Mesenchymal stem cell (in vitro differentiated cells and primary cell): ENCODE measurements around the gene HAUS5.

ENCODE experiments used
- DNase-seq: peaks from one replicate; pipeline ENCODE4 v3.0.0-alpha.2; 2013
- H2AFZ ChIP-seq: one replicate; pipeline ENCODE4 v1.6.1; 2013; ENCODE audit warnings: low read depth, mild to moderate bottlenecking, control low read depth, inconsistent platforms, low read length, moderate library complexity
- H2AK5ac ChIP-seq: 2 replicates; pipeline ENCODE4 v1.6.1; 2013; ENCODE audit warnings: low read length, moderate library complexity, mild to moderate bottlenecking, inconsistent platforms; ENCODE audit not compliant: severe bottlenecking
- H2BK120ac ChIP-seq: one replicate; pipeline ENCODE4 v1.6.1; 2013; ENCODE audit warnings: low read depth, mild to moderate bottlenecking, inconsistent platforms, low read length, moderate library complexity
- H2BK12ac ChIP-seq, 2 experiments: one replicate each; pipeline ENCODE4 v1.6.1; 2013; ENCODE audit warnings: inconsistent platforms in 2 of 2, low read length in 2 of 2, mild to moderate bottlenecking in 2 of 2, moderate library complexity in 2 of 2, control low read depth in 1 of 2
- H2BK15ac ChIP-seq: one replicate; pipeline ENCODE4 v1.6.1; 2013; ENCODE audit warnings: mild to moderate bottlenecking, low read depth, inconsistent platforms; ENCODE audit not compliant: poor library complexity, severe bottlenecking
- H2BK5ac ChIP-seq: 2 replicates; pipeline ENCODE4 v1.6.1; 2013; ENCODE audit warnings: low read depth, mild to moderate bottlenecking, low read length, control low read depth, inconsistent platforms; ENCODE audit not compliant: poor library complexity, severe bottlenecking
- H3K14ac ChIP-seq, 2 experiments: one replicate each; pipeline ENCODE4 v1.6.1; 2013; ENCODE audit warnings: inconsistent platforms in 2 of 2, low read length in 2 of 2, control low read depth in 1 of 2, mild to moderate bottlenecking in 1 of 2, moderate library complexity in 1 of 2
- H3K18ac ChIP-seq, 2 experiments: one replicate each; pipeline ENCODE4 v1.6.1; 2013; ENCODE audit warnings: inconsistent platforms in 2 of 2, low read length in 2 of 2, control low read depth in 1 of 2, low read depth in 1 of 2, mild to moderate bottlenecking in 1 of 2
- H3K23ac ChIP-seq, 2 experiments: one replicate each; pipeline ENCODE4 v1.6.1; 2013; ENCODE audit warnings: inconsistent platforms in 2 of 2, low read length in 2 of 2, mild to moderate bottlenecking in 2 of 2, moderate library complexity in 2 of 2, control low read depth in 1 of 2
- H3K27ac ChIP-seq: 2 replicates; pipeline ENCODE4 v1.5.1; 2013; ENCODE audit warnings: mild to moderate bottlenecking, moderate library complexity, low read length, control low read depth, inconsistent platforms; ENCODE audit not compliant: poor library complexity, severe bottlenecking
- H3K27me3 ChIP-seq, 2 experiments: 2 replicates each; pipeline versions ENCODE4 v1.6.1 to v1.7.0; 2013; ENCODE audit warnings: low read length in 2 of 2, mild to moderate bottlenecking in 2 of 2, moderate library complexity in 2 of 2, control low read depth in 1 of 2, inconsistent platforms in 1 of 2; ENCODE audit not compliant: control insufficient read depth in 1 of 2, insufficient read depth in 1 of 2
- H3K36me3 ChIP-seq, 2 experiments: 2 replicates each; pipeline versions ENCODE4 v1.6.1 to v1.7.0; 2013; ENCODE audit warnings: low read length in 2 of 2, control low read depth in 1 of 2, inconsistent platforms in 1 of 2, low read depth in 1 of 2, mild to moderate bottlenecking in 1 of 2; ENCODE audit not compliant: insufficient read depth in 2 of 2, control insufficient read depth in 1 of 2
- H3K4ac ChIP-seq, 2 experiments: one replicate each; pipeline ENCODE4 v1.6.1; 2013; ENCODE audit warnings: inconsistent platforms in 2 of 2, low read length in 2 of 2, mild to moderate bottlenecking in 2 of 2, moderate library complexity in 2 of 2, control low read depth in 1 of 2, low read depth in 1 of 2
- H3K4me1 ChIP-seq: 2 replicates; pipeline ENCODE4 v1.6.1; 2013; ENCODE audit warnings: low read depth, low read length, control low read depth; ENCODE audit not compliant: control insufficient read depth, insufficient read depth
- H3K4me2 ChIP-seq: 2 replicates; pipeline ENCODE4 v1.6.1; 2013; ENCODE audit warnings: low read length, mild to moderate bottlenecking, inconsistent platforms; ENCODE audit not compliant: poor library complexity, severe bottlenecking
- H3K4me3 ChIP-seq, 2 experiments: 2 replicates each; pipeline versions ENCODE4 v1.5.1 to v1.7.0; 2013; ENCODE audit warnings: low read length in 2 of 2, mild to moderate bottlenecking in 2 of 2, control low read depth in 1 of 2, low read depth in 1 of 2; ENCODE audit not compliant: insufficient read depth in 1 of 2
- H3K79me1 ChIP-seq: replicated peaks from 2 replicates; pipeline ENCODE4 v1.6.1; 2013; ENCODE audit warnings: mild to moderate bottlenecking, control low read depth, low read length, inconsistent platforms; ENCODE audit not compliant: poor library complexity, severe bottlenecking
- H3K9ac ChIP-seq: 2 replicates; pipeline ENCODE4 v1.7.0; 2013; ENCODE audit warnings: mild to moderate bottlenecking, low read length, moderate library complexity
- H3K9me3 ChIP-seq: 2 replicates; pipeline ENCODE4 v1.7.0; 2013; ENCODE audit warnings: mild to moderate bottlenecking, low read length; ENCODE audit not compliant: control insufficient read depth
- H4K8ac ChIP-seq: one replicate; pipeline ENCODE4 v1.6.1; 2013; ENCODE audit warnings: inconsistent platforms, mild to moderate bottlenecking, low read length, moderate library complexity
- H4K91ac ChIP-seq: one replicate; pipeline ENCODE4 v1.6.1; 2013; ENCODE audit warnings: mild to moderate bottlenecking, low read length, inconsistent platforms
- WGBS: methylation state at CpG from one replicate; pipeline ENCODE4 v1.1.7; 2013; ENCODE audit warnings: mixed read lengths; 5-methylcytosine and 5-hydroxymethylcytosine counted together

HAUS5 gene

GRCh38 chr19:35577918-35578317, 34.6 kb upstream of the HAUS5 start:
- H3K4me2 ChIP-seq = no peak overlapping the region
- no peaks in the 10 kb centered on the region for H3K4me1 ChIP-seq
- no CpG with 5 or more reads among the region's 1 CpG for WGBS
- H3K4ac ChIP-seq = no peak overlapping the region
- no peak overlapping the region for H3K4me3 ChIP-seq
- H3K18ac ChIP-seq = no peak overlapping the region
- peaks cover 0 to 11% of the 10 kb centered on the region in 2 experiments for H3K27me3 ChIP-seq
- no peak overlapping the region for H2BK120ac ChIP-seq
- H4K8ac ChIP-seq = no peak overlapping the region
- no peak overlapping the region for H3K23ac ChIP-seq
- no peak overlapping the region for H2AFZ ChIP-seq
- DNase-seq = no peak
- no peaks in the 10 kb centered on the region for H3K36me3 ChIP-seq
- H2BK12ac ChIP-seq = no peak overlapping the region
- no peak overlapping the region for H3K27ac ChIP-seq
- H2BK5ac ChIP-seq = no peak overlapping the region
- H2BK15ac ChIP-seq = no peak overlapping the region
- no peak overlapping the region for H3K9ac ChIP-seq
- H2AK5ac ChIP-seq = no peak overlapping the region
- H3K14ac ChIP-seq = no peak overlapping the region
- peaks cover 14% of the 10 kb centered on the region for H3K9me3 ChIP-seq
- no peaks in the 10 kb centered on the region for H3K79me1 ChIP-seq
- no peak overlapping the region for H4K91ac ChIP-seq

DNA sequence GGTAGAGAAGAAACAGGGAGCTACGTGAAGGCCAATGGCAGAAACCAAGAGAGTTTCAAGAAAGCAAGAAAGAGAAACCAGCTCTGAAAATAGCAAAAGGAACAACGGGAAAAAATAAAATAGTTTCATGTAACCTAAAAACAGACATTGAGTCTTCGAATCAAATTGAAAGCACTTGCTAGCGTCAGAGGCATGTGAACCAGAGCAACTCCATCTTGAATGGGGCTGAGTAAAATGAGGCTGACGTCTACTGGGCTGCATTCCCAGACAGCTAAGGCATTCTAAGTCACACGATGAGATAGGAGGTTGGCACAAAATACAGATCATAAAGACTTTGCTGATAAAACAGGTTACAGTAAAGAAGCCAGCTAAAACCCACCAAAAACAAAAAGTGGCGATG, 33.8 kb upstream of the HAUS5 start:
- no peak overlapping the region for H2BK120ac ChIP-seq
- H3K4me3 ChIP-seq = no peak overlapping the region
- no peak overlapping the region for H3K14ac ChIP-seq
- no peaks in the 10 kb centered on the region for H3K4me1 ChIP-seq
- H3K27me3 ChIP-seq = peaks cover 0 to 7% of the 10 kb centered on the region in 2 experiments
- H3K23ac ChIP-seq = no peak overlapping the region
- H2BK12ac ChIP-seq = no peak overlapping the region
- H3K36me3 ChIP-seq = no peaks in the 10 kb centered on the region
- H3K27ac ChIP-seq = no peak overlapping the region
- WGBS = 78% methylated on average over 7 of the region's 7 CpGs
- H3K79me1 ChIP-seq = no peaks in the 10 kb centered on the region
- H2BK15ac ChIP-seq = no peak overlapping the region
- peaks cover 14% of the 10 kb centered on the region for H3K9me3 ChIP-seq
- H3K4me2 ChIP-seq = no peak overlapping the region
- H4K8ac ChIP-seq = no peak overlapping the region
- no peak overlapping the region for H4K91ac ChIP-seq
- no peak overlapping the region for H2AK5ac ChIP-seq
- no peak overlapping the region for H2BK5ac ChIP-seq
- no peak for DNase-seq
- no peak overlapping the region for H3K4ac ChIP-seq
- no peak overlapping the region for H2AFZ ChIP-seq
- no peak overlapping the region for H3K9ac ChIP-seq
- H3K18ac ChIP-seq = no peak overlapping the region

- WGBS = 83% methylated on average over 1 of the region's 1 CpG
These were observed 29.8 kb upstream of the HAUS5 start for GRCh38 chr19:35582760-35583159.

DNA sequence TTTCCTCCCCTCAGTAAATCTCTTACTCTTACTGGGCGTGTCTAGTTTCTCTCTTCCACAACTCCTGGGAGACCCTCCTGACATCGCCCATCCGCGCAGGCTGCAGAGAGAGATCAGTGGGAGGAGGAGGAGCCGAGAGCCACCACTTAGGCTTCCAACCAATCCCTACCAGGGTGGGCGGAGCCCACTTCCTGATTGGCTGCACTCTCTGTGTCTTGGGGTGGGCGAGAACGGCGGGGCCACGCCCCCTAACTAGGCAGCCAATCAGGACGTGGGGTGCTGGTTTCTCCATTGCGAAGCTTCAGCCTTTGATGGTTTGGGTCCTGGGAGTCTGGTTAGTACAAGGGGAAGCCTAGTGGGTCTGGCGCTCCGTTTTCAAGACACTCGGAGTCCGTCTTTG, 26.7 kb upstream of the HAUS5 start, which contains the start of gene PMIS2:
Gene PMIS2, plus strand, starts transcription at position 326 of the 400 bp plus-strand sequence. CDS start 87 bp downstream, outside the sequence.
- no peak for DNase-seq
- Histone ChIP-seq H4K91ac (no peak within 1 kb of the TSS), H3K79me1 (no peaks in the 10 kb centered on the region), H2BK12ac (no peak within 1 kb of the TSS), H4K8ac (no peak within 1 kb of the TSS), H3K23ac (no peak within 1 kb of the TSS), H3K9me3 (no peaks in the 10 kb centered on the region), H3K4me3 (no peak within 1 kb of the TSS), H3K36me3 (no peaks in the 10 kb centered on the region), H3K14ac (no peak within 1 kb of the TSS), H3K4me2 (no peak within 1 kb of the TSS), H3K4ac (no peak within 1 kb of the TSS), H3K4me1 (no peaks in the 10 kb centered on the region), H2BK5ac (no peak within 1 kb of the TSS), H2AK5ac (no peak within 1 kb of the TSS), H3K27ac (no peak within 1 kb of the TSS), H2AFZ (no peak within 1 kb of the TSS), H3K27me3 (peaks cover 12 to 53% of the 10 kb centered on the region in 2 experiments), H3K9ac (no peak within 1 kb of the TSS), H2BK15ac (no peak within 1 kb of the TSS), H3K18ac (no peak within 1 kb of the TSS), H2BK120ac (no peak within 1 kb of the TSS)
- 55% methylated on average over 13 of the region's 16 CpGs for WGBS

More at GRCh38 chr19:35582760-35583159, 29.8 kb upstream of the HAUS5 start:
- Histone ChIP-seq H4K91ac (no peak overlapping the region), H3K27ac (no peak overlapping the region), H4K8ac (no peak overlapping the region), H2BK15ac (no peak overlapping the region), H3K14ac (no peak overlapping the region), H3K9ac (no peak overlapping the region), H2BK120ac (no peak overlapping the region), H2AK5ac (no peak overlapping the region), H3K27me3 (peaks cover 12 to 36% of the 10 kb centered on the region in 2 experiments), H3K36me3 (no peaks in the 10 kb centered on the region), H3K4me3 (no peak overlapping the region), H3K4ac (no peak overlapping the region), H2AFZ (no peak overlapping the region), H2BK5ac (no peak overlapping the region), H2BK12ac (no peak overlapping the region), H3K18ac (no peak overlapping the region), H3K79me1 (no peaks in the 10 kb centered on the region), H3K23ac (no peak overlapping the region), H3K4me2 (no peak overlapping the region), H3K9me3 (no peaks in the 10 kb centered on the region), H3K4me1 (no peaks in the 10 kb centered on the region)
- DNase-seq = no peak
